Neural progenitor cell (in vitro differentiated cells): ENCODE data around the gene NSRP1.

Source experiments
- CTCF ChIP-seq: fragments of 200-600 bp; sonication (generic); IDR thresholded peaks from 2 replicates; pipeline ENCODE4 v1.5.1; 2017; ENCODE audit warnings: antibody characterized with exemption, mild to moderate bottlenecking
- EZH2phosphoT487 ChIP-seq: fragments of 200-600 bp; sonication (generic); IDR thresholded peaks from 2 replicates; pipeline ENCODE4 v1.6.1; 2017; ENCODE audit warnings: antibody characterized with exemption

- no peak for TF ChIP-seq CTCF
- no peak for TF ChIP-seq EZH2phosphoT487
These were observed at the start of gene NSRP1 for GRCh38 chr17:30116661-30117551.
